NCI-H1092 treated with DMSO at 0.1 percent for 48 hours (cell line): Measurements from ENCODE around the gene ATXN3.
"Not testable (repeated sequence)": the region's sequence is repeated elsewhere in the genome, so short reads cannot be mapped to it uniquely, and the experiment has no call there.

ENCODE experiments used
- DNase-seq: peaks from one replicate; lab custom pipeline; 2025; lab: John Stamatoyannopoulos, UW

ATXN3 gene

GRCh38 chr14:92058006-92058917 is 48.1 kb downstream of the ATXN3 start:
- DNase-seq = no peak

DNA sequence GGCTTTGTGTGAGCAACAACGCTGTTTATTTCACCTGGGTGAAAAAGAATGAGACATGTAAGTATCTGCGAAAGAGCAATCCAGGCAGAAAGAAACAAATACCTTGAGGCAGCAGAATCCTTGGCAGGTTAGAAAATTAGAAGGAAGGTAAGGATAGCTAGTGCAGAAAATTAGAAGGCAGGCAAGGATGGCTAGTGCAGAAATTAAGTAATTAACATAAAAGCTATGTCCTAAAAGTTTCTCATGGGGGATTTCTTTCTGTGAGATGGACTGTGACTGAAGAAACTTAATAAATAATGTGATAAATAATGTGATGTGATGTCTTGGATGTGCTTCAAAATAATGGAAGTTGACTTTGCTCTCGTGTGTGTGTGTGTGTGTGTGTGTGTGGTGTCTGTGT is 56.6 kb downstream of the ATXN3 start:
- DNase-seq = no peak

DNA sequence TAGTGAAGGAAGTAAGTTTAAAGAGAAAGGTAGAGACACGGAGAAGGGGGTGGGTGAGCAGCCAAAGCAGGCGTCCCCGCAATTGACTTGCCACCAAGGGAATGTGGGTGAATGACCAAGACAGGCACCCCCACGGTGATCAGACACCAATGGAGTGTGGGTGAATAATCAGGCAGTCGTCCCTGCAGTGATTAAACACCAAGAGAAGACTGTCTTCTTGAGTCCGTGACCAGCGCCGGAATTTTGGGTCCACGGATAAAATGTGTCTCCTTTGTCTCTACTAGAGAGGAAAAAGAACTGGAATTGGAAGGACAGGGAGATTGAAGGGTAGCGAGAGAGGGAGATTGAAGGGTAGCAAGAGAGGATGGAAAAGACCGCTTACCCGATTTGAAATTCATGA is 57.2 kb downstream of the ATXN3 start:
- DNase-seq = not testable (repeated sequence)

DNA sequence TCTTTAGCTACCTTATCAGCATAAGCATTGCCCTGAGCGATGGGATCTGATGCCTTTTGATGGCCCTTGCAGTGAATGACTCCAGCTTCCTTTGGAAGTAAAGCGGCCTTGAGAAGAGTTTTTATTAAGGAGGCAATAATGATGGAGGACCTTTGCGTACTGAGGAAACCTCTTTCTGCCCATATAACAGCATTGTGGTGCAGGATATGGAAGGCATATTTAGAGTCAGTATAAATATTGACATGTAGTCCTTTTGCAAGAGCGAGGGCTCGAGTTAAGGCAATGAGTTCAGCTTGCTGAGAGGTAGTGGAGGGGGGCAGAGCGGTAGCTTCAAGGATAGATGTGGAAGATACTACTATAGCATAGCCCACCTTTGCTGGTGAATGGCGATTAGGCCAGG is 60.5 kb downstream of the ATXN3 start:
- not testable (repeated sequence) for DNase-seq

GRCh38 chr14:92041766-92042165 is 64.6 kb downstream of the ATXN3 start:
- DNase-seq = not testable (repeated sequence)

- DNase-seq = no peak
Measured at GRCh38 chr14:92041203-92041602, 65.2 kb downstream of the ATXN3 start.

DNA sequence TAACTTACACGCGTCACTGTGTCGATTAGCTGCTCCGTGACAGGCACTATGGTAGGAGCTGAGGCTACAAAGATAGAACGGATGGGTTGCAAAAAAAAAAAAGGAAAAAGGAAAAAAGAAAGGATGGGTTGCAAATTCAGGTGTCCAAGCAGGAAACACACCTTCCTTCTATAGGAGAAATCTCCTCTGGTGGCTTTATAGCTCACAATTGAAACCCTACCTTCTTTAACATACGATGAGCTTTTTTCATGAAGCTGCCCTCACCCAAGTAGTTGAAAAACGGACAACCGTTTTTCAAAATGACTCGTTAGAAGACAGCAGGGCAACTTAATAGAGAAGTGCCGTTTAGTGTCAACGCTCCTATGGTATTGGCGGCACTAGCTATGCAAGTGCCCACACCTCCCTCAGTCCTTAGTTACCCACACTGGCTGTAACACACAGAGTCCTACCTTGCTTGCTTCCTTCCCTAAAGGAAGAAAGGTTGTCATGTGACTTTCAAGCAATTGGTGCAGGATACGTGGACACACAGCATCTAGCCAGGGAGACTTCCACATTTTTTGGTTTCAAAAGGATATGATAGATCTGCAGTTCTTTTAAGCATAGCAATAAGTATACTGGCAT is 65.8 kb downstream of the ATXN3 start:
- peak; percentile 70 for DNase-seq

DNA sequence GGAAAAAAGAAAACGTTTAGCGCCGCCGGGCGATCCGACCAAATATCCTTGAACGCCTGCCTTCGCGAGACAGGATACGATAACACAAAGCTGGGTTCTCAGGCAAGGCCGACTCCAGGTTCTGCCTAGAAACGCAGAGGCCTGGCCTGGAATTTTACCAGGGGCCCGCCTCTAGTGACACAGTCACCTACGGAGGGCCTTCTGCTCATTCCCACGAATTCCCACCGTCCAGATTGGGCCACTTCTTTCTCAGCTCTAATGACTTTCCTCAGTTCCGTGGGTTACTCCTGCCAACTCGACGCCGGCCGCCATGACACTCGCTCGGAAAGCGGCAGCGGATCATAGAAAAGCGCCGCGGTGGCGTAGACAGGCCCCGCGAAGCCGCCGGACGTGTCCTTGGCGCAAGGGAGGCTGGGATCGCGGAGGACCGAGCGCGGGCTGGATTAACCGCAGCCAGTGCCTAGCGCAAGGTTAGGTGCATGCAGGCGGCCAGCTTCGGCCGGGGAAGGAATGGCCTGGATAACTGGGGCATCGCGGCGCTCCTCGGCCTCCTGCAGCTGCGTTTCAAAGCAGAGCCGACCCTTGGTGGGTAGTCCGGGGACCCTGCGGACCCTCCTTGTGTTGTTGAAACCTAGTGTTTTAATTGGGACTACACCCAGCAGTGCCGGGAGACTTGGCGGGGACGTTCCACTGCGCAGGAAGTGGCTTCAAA is 66.5 kb downstream of the ATXN3 start, which contains the start of gene TRIP11:
Gene TRIP11 (minus strand): TSS at position 341 of the 712 bp plus-strand sequence. CDS start 374 bp downstream, outside the sequence.
- peak; percentile 86 for DNase-seq

DNA sequence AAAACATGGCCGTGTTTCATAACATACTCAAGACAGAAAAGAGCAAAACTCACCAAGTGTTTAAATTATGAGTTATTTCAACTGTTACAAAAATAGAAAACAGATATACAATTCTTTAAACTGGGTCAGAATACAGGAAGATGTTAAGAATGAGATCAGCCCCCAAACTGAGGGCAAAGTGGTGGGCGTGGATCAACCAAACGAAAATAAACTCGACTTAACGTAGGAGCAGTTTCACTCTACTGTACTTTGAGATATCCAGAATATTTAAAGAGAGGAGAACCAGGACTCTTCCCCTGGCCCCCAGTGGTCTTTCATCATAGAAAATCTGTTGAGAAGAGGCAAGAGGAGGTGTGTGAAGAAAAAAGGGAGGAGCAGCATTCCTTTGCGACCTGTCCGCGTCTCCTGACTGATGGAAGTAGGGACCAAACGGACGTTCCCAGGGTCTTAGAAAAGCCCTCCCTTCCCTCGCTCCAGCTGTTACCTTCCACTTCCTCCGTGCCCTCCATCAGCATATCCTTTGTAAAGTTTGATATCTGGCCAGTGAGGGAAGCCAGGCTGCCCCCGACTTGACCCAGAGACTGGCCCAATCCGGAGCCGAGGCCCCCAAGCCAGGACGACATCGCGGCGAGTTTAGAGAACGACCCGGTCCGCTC is 67.2 kb downstream of the ATXN3 start:
- peak; percentile 60 for DNase-seq

DNA sequence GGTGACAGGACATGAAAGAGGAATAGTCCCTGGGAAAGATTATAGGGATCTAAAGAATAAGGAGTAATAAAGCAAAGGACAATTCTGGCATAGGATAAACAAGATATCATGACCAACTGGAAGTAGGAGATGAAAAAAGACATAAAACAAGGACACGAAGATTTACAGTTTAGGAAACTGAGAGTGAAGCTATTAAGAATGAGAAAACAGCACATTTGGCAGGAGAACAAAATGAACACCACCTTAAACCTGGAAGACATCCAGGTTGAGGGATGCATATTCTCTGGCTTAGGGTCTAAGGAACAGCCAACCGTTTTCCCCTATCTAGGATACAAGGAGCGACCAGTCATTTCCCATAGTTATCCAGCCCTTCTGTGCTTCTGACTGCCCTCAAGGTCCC is 68.4 kb downstream of the ATXN3 start:
- DNase-seq = no peak

- no peak for DNase-seq
Measured at GRCh38 chr14:92035890-92036289, 70.5 kb downstream of the ATXN3 start.

- DNase-seq = no peak
Measured at GRCh38 chr14:92033906-92034687, 72.3 kb downstream of the ATXN3 start.

DNA sequence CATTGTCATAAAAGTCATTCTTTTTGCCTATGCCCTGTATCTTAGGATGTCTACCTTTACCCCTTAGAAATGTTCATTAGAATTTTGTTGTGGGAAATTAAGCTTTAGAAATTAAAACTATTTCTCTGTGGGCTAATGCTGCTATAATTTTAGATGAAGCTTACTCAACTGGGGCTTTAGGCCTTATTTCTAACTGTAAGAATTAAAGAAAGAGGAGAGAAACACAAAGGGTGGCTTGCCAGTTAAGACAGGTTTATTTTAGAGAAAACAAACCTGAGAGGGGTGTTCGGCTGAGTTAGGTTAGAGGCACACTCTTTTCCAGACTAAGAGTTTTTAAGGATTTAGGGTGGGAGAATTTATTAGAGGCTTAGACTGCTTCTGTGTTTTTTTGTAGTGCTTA is 72.9 kb downstream of the ATXN3 start:
- DNase-seq = no peak

DNA sequence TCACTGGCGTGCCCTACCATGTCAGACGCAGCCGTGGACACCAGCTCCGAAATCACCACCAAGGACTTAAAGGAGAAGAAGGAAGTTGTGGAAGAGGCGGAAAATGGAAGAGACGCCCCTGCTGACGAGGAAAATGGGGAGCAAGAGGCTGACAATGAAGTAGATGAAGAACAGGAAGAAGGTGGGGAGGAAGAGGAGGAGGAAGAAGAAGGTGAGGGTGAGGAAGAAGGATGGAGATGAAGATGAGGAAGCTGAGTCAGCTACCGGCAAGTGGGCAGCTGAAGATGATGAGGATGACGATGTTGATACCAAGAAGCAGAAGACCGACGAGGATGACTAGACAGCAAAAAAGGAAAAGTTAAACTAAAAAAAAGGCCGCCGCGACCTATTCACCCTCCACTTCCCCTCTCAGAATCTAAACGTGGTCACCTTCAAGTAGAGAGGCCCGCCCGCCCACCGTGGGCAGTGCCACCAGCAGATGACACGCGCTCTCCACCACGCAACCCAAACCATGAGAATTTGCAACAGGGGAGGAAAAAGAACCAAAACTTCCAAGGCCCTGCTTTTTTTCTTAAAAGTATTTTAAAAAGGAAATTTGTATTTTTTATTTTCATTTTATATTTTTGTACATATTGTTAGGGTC is 79.7 kb downstream of the ATXN3 start:
- no peak for DNase-seq

DNA sequence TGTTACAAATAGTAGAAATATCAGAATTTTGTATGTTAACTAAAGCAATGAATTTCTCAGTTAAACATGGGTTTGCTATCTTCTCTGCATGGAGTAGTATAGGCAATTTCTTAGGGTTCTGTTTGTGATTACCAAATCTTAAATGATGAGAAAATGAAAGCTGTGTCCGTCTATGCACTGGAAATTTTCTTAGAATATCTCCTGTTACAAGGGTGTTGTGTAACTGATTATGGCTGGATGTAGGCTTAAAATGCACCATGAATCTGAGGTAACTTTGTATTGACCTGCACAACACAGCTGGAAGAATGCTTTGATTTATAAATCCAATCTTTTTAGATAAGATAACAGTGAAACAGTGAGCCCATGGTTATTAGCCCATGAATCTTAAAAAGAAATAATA is 84.3 kb downstream of the ATXN3 start:
- DNase-seq = no peak

DNA sequence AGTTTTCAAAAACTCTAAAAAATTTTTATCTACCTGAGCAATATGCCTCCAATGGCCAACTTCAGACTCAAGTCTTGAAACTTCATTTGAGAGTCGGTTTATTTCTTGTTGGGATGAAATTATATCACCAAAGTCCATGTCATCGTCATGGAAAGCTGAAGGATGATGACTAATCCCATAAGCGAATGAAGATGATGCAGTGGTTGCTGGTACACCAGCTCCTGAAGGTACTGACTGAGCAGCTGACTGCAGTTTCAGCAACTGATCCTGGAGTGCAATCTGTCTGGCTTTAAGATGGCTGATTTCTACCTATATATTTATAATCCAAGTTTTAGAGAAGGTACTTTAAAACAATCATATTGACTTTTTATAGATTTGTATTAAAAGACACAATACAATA is 84.9 kb downstream of the ATXN3 start:
- DNase-seq = no peak

- no peak for DNase-seq
Measured at GRCh38 chr14:92014040-92014439, 92.3 kb downstream of the ATXN3 start.

GRCh38 chr14:92012121-92012748 is 94.1 kb downstream of the ATXN3 start:
- DNase-seq = no peak

GRCh38 chr14:92010644-92011043 is 95.7 kb downstream of the ATXN3 start:
- no peak for DNase-seq

GRCh38 chr14:92009604-92010003 is 96.8 kb downstream of the ATXN3 start:
- no peak for DNase-seq
